Chondrocyte (in vitro differentiated cells): ENCODE results near the gene SERPINA3. TPM values are rescaled to one million over a fixed set of nuclear protein-coding genes. Genes with fewer than 3 reads are reported as not detected.
"Not testable (repeated sequence)": the region's sequence is repeated elsewhere in the genome, so short reads cannot be mapped to it uniquely, and the experiment has no call there.

Experiments used
- DNase-seq: peaks from one replicate; pipeline ENCODE4 v3.0.0; 2021; ENCODE audit warnings: mixed read lengths, low spot score
- H3K27ac Mint-ChIP-seq: one replicate; pipeline ENCODE4 v1.8.0; 2021; ENCODE audit warnings: mild to moderate bottlenecking, moderate library complexity, mixed read lengths; ENCODE audit not compliant: unreplicated experiment
- H3K27me3 Mint-ChIP-seq: 2 replicates; pipeline ENCODE4 v1.8.0; 2021; ENCODE audit warnings: low read depth, mixed read lengths
- H3K36me3 Mint-ChIP-seq: 2 replicates; pipeline ENCODE4 v1.8.0; 2021; ENCODE audit warnings: low read depth, mixed read lengths
- H3K4me1 Mint-ChIP-seq: 2 replicates; pipeline ENCODE4 v1.8.0; 2021; ENCODE audit warnings: low read depth, mild to moderate bottlenecking, mixed read lengths
- H3K4me3 Mint-ChIP-seq: one replicate; pipeline ENCODE4 v1.8.0; 2021; ENCODE audit warnings: mild to moderate bottlenecking, moderate library complexity, mixed read lengths; ENCODE audit not compliant: unreplicated experiment
- H3K9me3 Mint-ChIP-seq: 2 replicates; pipeline ENCODE4 v1.8.0; 2021; ENCODE audit warnings: low read depth, mixed read lengths
- CTCF ChIP-seq: fragments of 200-600 bp; sonication (generic); IDR thresholded peaks from 2 replicates; pipeline ENCODE4 v1.5.0; 2021; ENCODE audit warnings: antibody characterized with exemption, mild to moderate bottlenecking, moderate library complexity
- total RNA-seq: library from RNA; stranded (reverse); gene quantifications from 3 replicates; pipeline ENCODE4 v1.2.1, GENCODE V29; 2021

Gene SERPINA3
- total RNA-seq, 1 donor from 2014 or later: 3.6 TPM

- H3K36me3 Mint-ChIP-seq: no peaks in the 10 kb centered on the region
- no peak for DNase-seq
- TF ChIP-seq CTCF: no peak
- no peaks in the 10 kb centered on the region for H3K27me3 Mint-ChIP-seq
- no peak overlapping the region for H3K4me3 Mint-ChIP-seq
- H3K4me1 Mint-ChIP-seq: peaks cover 15% of the 10 kb centered on the region
- no peaks in the 10 kb centered on the region for H3K9me3 Mint-ChIP-seq
- no peak overlapping the region for H3K27ac Mint-ChIP-seq
Measured at GRCh38 chr14:94573475-94574277, 38.5 kb upstream of the SERPINA3 start.

- H3K27ac Mint-ChIP-seq: no peak overlapping the region
- H3K27me3 Mint-ChIP-seq: no peaks in the 10 kb centered on the region
- no peak for TF ChIP-seq CTCF
- H3K4me3 Mint-ChIP-seq: no peak overlapping the region
- no peak for DNase-seq
- no peaks in the 10 kb centered on the region for H3K9me3 Mint-ChIP-seq
- no peaks in the 10 kb centered on the region for H3K36me3 Mint-ChIP-seq
- H3K4me1 Mint-ChIP-seq: peaks cover 15% of the 10 kb centered on the region
Measured at GRCh38 chr14:94574336-94574735, 37.9 kb upstream of the SERPINA3 start.

GRCh38 chr14:94575730-94576585 lies 36.2 kb upstream of the SERPINA3 start:
- H3K27ac Mint-ChIP-seq: no peak overlapping the region
- no peak for TF ChIP-seq CTCF
- no peaks in the 10 kb centered on the region for H3K36me3 Mint-ChIP-seq
- peaks cover 19% of the 10 kb centered on the region for H3K4me1 Mint-ChIP-seq
- H3K27me3 Mint-ChIP-seq: no peaks in the 10 kb centered on the region
- no peak for DNase-seq
- no peak overlapping the region for H3K4me3 Mint-ChIP-seq
- H3K9me3 Mint-ChIP-seq: no peaks in the 10 kb centered on the region

GRCh38 chr14:94577472-94577871 lies 34.7 kb upstream of the SERPINA3 start:
- not testable (repeated sequence) for H3K27ac Mint-ChIP-seq, H3K4me3 Mint-ChIP-seq, H3K27me3 Mint-ChIP-seq, H3K9me3 Mint-ChIP-seq, DNase-seq, H3K36me3 Mint-ChIP-seq, H3K4me1 Mint-ChIP-seq

GRCh38 chr14:94578712-94579111 lies 33.5 kb upstream of the SERPINA3 start:
- H3K27ac Mint-ChIP-seq: no peak overlapping the region
- no peak for TF ChIP-seq CTCF
- no peaks in the 10 kb centered on the region for H3K36me3 Mint-ChIP-seq
- H3K4me1 Mint-ChIP-seq: peaks cover 8% of the 10 kb centered on the region
- no peaks in the 10 kb centered on the region for H3K9me3 Mint-ChIP-seq
- no peaks in the 10 kb centered on the region for H3K27me3 Mint-ChIP-seq
- DNase-seq: no peak
- H3K4me3 Mint-ChIP-seq: no peak overlapping the region
